Measurements from ENCODE around the gene ZPR1.

The ZPR1 gene

GRCh38 chr11:116732271-116733042, 55.4 kb downstream of the ZPR1 start (continued):
- TF ChIP-seq, protein P1, sequence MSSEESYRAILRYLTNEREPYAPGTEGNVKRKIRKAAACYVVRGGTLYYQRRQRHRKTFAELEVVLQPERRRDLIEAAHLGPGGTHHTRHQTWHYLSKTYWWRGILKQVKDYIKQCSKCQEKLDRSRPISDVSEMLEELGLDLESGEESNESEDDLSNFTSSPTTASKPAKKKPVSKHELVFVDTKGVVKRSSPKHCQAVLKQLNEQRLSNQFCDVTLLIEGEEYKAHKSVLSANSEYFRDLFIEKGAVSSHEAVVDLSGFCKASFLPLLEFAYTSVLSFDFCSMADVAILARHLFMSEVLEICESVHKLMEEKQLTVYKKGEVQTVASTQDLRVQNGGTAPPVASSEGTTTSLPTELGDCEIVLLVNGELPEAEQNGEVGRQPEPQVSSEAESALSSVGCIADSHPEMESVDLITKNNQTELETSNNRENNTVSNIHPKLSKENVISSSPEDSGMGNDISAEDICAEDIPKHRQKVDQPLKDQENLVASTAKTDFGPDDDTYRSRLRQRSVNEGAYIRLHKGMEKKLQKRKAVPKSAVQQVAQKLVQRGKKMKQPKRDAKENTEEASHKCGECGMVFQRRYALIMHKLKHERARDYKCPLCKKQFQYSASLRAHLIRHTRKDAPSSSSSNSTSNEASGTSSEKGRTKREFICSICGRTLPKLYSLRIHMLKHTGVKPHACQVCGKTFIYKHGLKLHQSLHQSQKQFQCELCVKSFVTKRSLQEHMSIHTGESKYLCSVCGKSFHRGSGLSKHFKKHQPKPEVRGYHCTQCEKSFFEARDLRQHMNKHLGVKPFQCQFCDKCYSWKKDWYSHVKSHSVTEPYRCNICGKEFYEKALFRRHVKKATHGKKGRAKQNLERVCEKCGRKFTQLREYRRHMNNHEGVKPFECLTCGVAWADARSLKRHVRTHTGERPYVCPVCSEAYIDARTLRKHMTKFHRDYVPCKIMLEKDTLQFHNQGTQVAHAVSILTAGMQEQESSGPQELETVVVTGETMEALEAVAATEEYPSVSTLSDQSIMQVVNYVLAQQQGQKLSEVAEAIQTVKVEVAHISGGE (tag by site-specific recombination; conservative IDR thresholded peaks at IDR 0.05; ENCODE audit: low read depth) = no peak
- TF ChIP-seq, protein P2, sequence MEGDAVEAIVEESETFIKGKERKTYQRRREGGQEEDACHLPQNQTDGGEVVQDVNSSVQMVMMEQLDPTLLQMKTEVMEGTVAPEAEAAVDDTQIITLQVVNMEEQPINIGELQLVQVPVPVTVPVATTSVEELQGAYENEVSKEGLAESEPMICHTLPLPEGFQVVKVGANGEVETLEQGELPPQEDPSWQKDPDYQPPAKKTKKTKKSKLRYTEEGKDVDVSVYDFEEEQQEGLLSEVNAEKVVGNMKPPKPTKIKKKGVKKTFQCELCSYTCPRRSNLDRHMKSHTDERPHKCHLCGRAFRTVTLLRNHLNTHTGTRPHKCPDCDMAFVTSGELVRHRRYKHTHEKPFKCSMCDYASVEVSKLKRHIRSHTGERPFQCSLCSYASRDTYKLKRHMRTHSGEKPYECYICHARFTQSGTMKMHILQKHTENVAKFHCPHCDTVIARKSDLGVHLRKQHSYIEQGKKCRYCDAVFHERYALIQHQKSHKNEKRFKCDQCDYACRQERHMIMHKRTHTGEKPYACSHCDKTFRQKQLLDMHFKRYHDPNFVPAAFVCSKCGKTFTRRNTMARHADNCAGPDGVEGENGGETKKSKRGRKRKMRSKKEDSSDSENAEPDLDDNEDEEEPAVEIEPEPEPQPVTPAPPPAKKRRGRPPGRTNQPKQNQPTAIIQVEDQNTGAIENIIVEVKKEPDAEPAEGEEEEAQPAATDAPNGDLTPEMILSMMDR (tag by site-specific recombination; IDR thresholded peaks at IDR 0.05) = peak; percentile 71
- no peak for TF ChIP-seq ZNF324 (tag by site-specific recombination; IDR thresholded peaks at IDR 0.05)
- TF ChIP-seq ZNF510 (tag by site-specific recombination; IDR thresholded peaks at IDR 0.05; ENCODE audit: insufficient replicate concordance) = no peak
- TF ChIP-seq ZNF48 (tag by site-specific recombination; IDR thresholded peaks at IDR 0.05) = no peak
- TF ChIP-seq GLIS2 (tag by site-specific recombination; IDR thresholded peaks at IDR 0.05) = no peak
- TF ChIP-seq ZNF175 (tag by site-specific recombination; IDR thresholded peaks at IDR 0.05) = no peak

DNA sequence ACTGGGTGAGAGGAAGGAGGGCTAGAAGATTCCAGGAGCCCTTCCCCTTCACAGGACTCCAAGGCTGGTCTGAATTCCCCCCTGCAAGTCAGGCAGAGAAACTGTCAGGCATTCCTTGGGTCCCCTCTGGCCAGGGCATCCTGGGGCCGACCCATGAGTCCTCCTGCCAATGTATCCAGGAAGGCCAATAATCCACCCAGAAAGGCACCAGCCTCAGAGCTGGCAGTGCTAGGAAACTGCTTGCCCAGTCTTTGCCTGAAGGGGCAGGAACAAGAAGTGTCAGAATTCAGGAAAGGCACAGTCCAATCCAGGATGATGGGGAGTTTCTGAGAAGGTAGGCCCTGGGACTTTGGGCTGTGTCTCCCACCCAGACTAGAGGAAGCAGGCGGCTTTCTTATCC, 56.0 kb downstream of the ZPR1 start:
- Histone ChIP-seq H3K4me1 (ENCODE audit: control insufficient read depth, insufficient read depth, low read length) (no peaks in the 10 kb centered on the region), H3K9me3 (ENCODE audit: control insufficient read depth, insufficient read depth, low read depth, low read length) (no peaks in the 10 kb centered on the region), H3K4me3 (ENCODE audit: low read depth, low read length) (no peak overlapping the region), H3K27ac (ENCODE audit: extremely low read depth, low read depth, low read length) (no peak overlapping the region), H3K36me3 (ENCODE audit: control insufficient read depth in 2 of 2, insufficient read depth in 1 of 2, low read length in 2 of 2) (no peaks in the 10 kb centered on the region)
- TF ChIP-seq REPIN1 (tag by site-specific recombination; IDR thresholded peaks at IDR 0.05; ENCODE audit: low read depth) (no peak), ZNF239 (tag by site-specific recombination; IDR thresholded peaks at IDR 0.05) (no peak), ZNF560 (tag by site-specific recombination; IDR thresholded peaks at IDR 0.05; ENCODE audit: borderline replicate concordance) (no peak), ZNF776 (tag by site-specific recombination; IDR thresholded peaks at IDR 0.05; ENCODE audit: borderline replicate concordance) (no peak)
- CTCF ChIA-PET = interaction anchor here (0.5 to 5.4 kb wide), 17 partner anchors 9 to 867 kb away, joined by 3 to 72 read pairs (median 4); no protein-coding TSS in a partner anchor
- POLR2A ChIA-PET = interaction anchor here (1.3 kb wide), 1 partner anchor 9 kb away, joined by 3 read pairs; no protein-coding TSS in a partner anchor

DNA sequence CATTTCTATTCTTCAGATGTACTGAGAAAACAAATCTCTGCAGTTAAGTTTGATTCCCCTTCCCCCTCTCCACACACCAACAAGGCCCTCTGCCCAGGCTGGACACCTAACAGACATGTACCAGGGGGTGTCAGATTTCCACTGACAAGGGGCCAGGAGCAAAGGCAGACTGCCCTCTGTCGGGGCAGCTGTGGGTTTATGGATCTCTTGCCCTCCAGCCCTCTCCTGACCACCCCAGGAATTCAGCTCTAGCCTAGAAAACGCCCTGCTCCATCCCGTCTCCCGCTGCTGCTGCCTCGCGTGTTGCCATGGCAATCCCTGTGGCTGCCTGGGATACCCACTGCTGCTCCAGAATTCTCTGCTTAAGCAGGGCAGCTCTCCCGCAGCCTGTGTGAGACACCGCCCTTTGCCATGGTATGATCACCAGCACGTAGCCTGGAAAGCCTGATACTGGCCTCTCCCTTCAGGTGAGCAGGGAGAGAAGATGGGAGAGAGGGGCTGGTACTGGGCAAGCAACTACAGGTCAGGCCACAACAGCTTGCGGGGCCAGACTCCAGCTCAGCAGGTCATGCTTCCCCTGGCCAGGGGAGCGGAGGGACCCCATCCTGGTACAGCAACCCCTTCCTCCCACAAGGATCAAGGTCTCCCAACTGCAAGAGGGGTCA, 56.6 kb downstream of the ZPR1 start:
- TF ChIP-seq ZNF404 (tag by site-specific recombination; IDR thresholded peaks at IDR 0.05) (no peak), ZNF623 (tag by site-specific recombination; IDR thresholded peaks at IDR 0.05) (no peak), ZEB2 (tag by site-specific recombination; IDR thresholded peaks at IDR 0.05) (no peak), ZSCAN18 (tag by site-specific recombination; IDR thresholded peaks at IDR 0.05) (no peak), ZNF549 (tag by site-specific recombination; IDR thresholded peaks at IDR 0.05) (no peak), ZNF747 (tag by site-specific recombination; IDR thresholded peaks at IDR 0.05) (no peak), ZIC2 (tag by site-specific recombination; IDR thresholded peaks at IDR 0.05) (peak; percentile 49; the same call in 1 of the 2 replicates)
- TF ChIP-seq, protein P3, sequence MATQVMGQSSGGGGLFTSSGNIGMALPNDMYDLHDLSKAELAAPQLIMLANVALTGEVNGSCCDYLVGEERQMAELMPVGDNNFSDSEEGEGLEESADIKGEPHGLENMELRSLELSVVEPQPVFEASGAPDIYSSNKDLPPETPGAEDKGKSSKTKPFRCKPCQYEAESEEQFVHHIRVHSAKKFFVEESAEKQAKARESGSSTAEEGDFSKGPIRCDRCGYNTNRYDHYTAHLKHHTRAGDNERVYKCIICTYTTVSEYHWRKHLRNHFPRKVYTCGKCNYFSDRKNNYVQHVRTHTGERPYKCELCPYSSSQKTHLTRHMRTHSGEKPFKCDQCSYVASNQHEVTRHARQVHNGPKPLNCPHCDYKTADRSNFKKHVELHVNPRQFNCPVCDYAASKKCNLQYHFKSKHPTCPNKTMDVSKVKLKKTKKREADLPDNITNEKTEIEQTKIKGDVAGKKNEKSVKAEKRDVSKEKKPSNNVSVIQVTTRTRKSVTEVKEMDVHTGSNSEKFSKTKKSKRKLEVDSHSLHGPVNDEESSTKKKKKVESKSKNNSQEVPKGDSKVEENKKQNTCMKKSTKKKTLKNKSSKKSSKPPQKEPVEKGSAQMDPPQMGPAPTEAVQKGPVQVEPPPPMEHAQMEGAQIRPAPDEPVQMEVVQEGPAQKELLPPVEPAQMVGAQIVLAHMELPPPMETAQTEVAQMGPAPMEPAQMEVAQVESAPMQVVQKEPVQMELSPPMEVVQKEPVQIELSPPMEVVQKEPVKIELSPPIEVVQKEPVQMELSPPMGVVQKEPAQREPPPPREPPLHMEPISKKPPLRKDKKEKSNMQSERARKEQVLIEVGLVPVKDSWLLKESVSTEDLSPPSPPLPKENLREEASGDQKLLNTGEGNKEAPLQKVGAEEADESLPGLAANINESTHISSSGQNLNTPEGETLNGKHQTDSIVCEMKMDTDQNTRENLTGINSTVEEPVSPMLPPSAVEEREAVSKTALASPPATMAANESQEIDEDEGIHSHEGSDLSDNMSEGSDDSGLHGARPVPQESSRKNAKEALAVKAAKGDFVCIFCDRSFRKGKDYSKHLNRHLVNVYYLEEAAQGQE (tag by site-specific recombination; IDR thresholded peaks at IDR 0.05) = no peak
- H3K4me1 ChIP-seq (ENCODE audit: control insufficient read depth, insufficient read depth, low read length) = no peaks in the 10 kb centered on the region
- no peaks in the 10 kb centered on the region for H3K36me3 ChIP-seq (ENCODE audit: control insufficient read depth in 2 of 2, insufficient read depth in 1 of 2, low read length in 2 of 2)
- H3K4me3 ChIP-seq (ENCODE audit: low read depth, low read length) = no peak overlapping the region
- CTCF ChIA-PET = interaction anchor here (0.7 to 5.4 kb wide), 5 partner anchors 12 to 532 kb away, joined by 3 to 72 read pairs (median 3); no protein-coding TSS in a partner anchor
- H3K9me3 ChIP-seq (ENCODE audit: control insufficient read depth, insufficient read depth, low read depth, low read length) = no peaks in the 10 kb centered on the region
- H3K27ac ChIP-seq (ENCODE audit: extremely low read depth, low read depth, low read length) = no peak overlapping the region
- POLR2A ChIA-PET = no interaction called here
